ENCODE measurements around the gene DYNLT2. TPM values are rescaled to one million over a fixed set of nuclear protein-coding genes. Genes with fewer than 3 reads are reported as not detected.
"Not testable (repeated sequence)": the region's sequence is repeated elsewhere in the genome, so short reads cannot be mapped to it uniquely, and the experiment has no call there.

DYNLT2 gene
- total RNA-seq, 1 donor from 2014 or later, result 2.8 TPM

DNA sequence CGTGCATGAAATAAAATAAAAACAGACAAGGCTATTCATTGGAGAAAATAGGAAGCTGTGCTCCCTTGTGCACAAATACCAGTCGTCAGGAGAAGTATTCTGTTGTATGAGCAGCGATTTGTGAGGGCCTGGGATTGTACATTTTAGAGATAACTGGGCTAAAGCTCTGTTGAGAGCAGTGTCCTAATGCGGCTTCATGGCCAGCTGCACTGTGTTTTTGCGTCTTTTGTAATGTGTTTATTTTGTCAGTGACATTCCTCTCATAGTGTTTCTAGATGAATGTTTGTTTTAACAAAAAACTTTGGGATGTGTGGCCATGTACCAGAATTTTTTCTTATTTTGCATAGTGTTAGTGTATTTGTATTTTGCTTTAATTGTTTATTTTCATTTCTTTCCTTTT is 14.9 kb upstream of the DYNLT2 start:
- no peaks in the 10 kb centered on the region for H3K4me1 Mint-ChIP-seq
- H3K27ac Mint-ChIP-seq (ENCODE audit: unreplicated experiment), result peak overlapping the region; percentile 75
- H3K9me3 Mint-ChIP-seq, result no peaks in the 10 kb centered on the region
- H3K27me3 Mint-ChIP-seq (ENCODE audit: low read depth), result no peaks in the 10 kb centered on the region
- peaks cover 4% of the 10 kb centered on the region for H3K36me3 Mint-ChIP-seq (ENCODE audit: low read depth)
- DNase-seq (ENCODE audit: low read depth, low spot score), result no peak
- H3K4me3 Mint-ChIP-seq, result no peak overlapping the region
- TF ChIP-seq, protein P1, sequence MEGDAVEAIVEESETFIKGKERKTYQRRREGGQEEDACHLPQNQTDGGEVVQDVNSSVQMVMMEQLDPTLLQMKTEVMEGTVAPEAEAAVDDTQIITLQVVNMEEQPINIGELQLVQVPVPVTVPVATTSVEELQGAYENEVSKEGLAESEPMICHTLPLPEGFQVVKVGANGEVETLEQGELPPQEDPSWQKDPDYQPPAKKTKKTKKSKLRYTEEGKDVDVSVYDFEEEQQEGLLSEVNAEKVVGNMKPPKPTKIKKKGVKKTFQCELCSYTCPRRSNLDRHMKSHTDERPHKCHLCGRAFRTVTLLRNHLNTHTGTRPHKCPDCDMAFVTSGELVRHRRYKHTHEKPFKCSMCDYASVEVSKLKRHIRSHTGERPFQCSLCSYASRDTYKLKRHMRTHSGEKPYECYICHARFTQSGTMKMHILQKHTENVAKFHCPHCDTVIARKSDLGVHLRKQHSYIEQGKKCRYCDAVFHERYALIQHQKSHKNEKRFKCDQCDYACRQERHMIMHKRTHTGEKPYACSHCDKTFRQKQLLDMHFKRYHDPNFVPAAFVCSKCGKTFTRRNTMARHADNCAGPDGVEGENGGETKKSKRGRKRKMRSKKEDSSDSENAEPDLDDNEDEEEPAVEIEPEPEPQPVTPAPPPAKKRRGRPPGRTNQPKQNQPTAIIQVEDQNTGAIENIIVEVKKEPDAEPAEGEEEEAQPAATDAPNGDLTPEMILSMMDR (conservative IDR thresholded peaks at IDR 0.05), result no peak

DNA sequence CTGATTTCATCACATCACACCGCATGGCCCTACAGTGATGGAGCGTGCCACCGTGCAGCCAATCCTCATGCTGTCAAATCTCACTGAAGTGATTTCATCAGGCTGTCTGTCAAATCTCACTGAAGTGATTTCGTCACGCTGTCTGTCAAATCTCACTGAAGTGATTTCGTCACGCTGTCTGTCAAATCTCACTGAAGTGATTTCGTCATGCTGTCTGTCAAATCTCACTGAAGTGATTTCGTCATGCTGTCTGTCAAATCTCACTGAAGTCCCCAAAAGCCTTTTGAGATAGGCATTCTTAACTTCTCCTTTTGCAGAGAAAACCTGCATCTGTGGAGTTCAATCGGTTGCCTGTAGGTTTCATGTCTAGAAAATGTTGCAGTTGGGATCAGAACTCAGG is 14.4 kb upstream of the DYNLT2 start:
- peak overlapping the region; percentile 75 for H3K27ac Mint-ChIP-seq (ENCODE audit: unreplicated experiment)
- H3K4me3 Mint-ChIP-seq; H3K9me3 Mint-ChIP-seq; H3K27me3 Mint-ChIP-seq (ENCODE audit: low read depth); H3K36me3 Mint-ChIP-seq (ENCODE audit: low read depth); DNase-seq (ENCODE audit: low read depth, low spot score); H3K4me1 Mint-ChIP-seq: not testable (repeated sequence)

DNA sequence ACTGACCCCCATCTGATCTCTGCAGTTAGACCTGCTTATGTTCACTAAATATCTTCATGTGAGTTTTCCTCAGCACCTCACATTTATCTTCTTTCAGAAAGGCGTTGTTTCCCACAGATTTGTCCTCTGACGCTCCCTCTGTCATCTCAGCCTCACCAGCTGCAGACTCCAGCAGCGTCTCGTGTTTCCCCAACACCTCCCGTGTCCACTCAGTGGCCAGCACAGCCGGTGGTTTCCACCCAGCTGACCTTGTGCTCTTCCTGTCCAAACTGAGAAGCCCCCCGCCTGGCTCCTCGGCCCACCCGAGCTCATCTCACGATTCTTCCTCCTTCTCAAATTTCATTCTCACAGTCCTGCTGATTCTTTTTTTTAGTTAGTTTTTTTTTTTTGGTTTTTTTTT is 12.5 kb upstream of the DYNLT2 start:
- peaks cover 7% of the 10 kb centered on the region for H3K36me3 Mint-ChIP-seq (ENCODE audit: low read depth)
- no peaks in the 10 kb centered on the region for H3K4me1 Mint-ChIP-seq
- TF ChIP-seq, protein P1 (conservative IDR thresholded peaks at IDR 0.05), result no peak
- H3K27ac Mint-ChIP-seq (ENCODE audit: unreplicated experiment), result peak overlapping the region; percentile 57
- no peak for DNase-seq (ENCODE audit: low read depth, low spot score)
- no peaks in the 10 kb centered on the region for H3K27me3 Mint-ChIP-seq (ENCODE audit: low read depth)
- H3K9me3 Mint-ChIP-seq, result no peaks in the 10 kb centered on the region
- no peak overlapping the region for H3K4me3 Mint-ChIP-seq

DNA sequence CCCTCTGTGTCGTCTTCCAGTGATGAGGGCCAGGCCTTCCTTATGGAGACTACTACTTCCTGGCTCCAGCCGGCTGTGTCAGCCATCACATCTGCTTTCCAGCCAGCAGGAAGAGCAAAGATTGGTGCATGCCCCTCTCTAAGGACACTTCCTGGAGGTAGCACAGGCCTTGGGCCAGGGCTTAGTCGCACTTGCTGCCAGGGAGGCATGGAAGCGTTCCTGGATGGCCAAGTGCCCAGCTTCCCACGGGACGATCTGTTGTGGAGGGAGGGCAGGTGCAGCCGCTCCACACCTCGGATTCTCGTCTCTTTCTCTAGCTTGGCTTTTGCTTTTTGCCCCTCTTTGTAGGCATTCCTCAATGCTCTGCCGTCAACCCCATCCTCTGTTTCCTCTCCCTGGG is 11.9 kb upstream of the DYNLT2 start:
- TF ChIP-seq, protein P1 (conservative IDR thresholded peaks at IDR 0.05), result no peak
- H3K36me3 Mint-ChIP-seq (ENCODE audit: low read depth), result peaks cover 7% of the 10 kb centered on the region
- DNase-seq (ENCODE audit: low read depth, low spot score), result no peak
- H3K27ac Mint-ChIP-seq (ENCODE audit: unreplicated experiment), result no peak overlapping the region
- H3K4me1 Mint-ChIP-seq, result no peaks in the 10 kb centered on the region
- H3K9me3 Mint-ChIP-seq, result no peaks in the 10 kb centered on the region
- no peaks in the 10 kb centered on the region for H3K27me3 Mint-ChIP-seq (ENCODE audit: low read depth)
- H3K4me3 Mint-ChIP-seq, result no peak overlapping the region

DNA sequence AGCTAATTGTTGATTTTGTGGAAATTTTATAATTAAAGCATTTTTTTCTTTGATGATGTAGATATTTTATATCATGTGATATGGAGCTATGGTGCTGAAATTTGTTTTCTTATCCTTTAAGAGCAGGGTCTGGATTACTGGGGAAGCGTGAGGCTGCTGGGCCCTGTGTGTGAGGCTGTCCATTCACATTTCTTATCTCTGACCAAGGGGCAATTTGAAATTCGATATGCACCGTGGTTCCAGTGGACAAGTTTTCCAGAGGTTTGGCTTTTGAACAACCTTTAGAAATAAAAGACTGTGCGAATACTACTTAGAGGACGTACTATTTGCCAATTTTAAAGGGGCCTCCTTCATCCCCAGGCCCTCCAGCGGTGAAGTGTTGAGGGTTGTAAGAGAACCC is 3.8 kb upstream of the DYNLT2 start:
- peaks cover 28% of the 10 kb centered on the region for H3K4me1 Mint-ChIP-seq
- TF ChIP-seq, protein P1 (conservative IDR thresholded peaks at IDR 0.05), result no peak
- H3K27ac Mint-ChIP-seq (ENCODE audit: unreplicated experiment), result no peak overlapping the region
- H3K36me3 Mint-ChIP-seq (ENCODE audit: low read depth), result peaks cover 5% of the 10 kb centered on the region
- no peaks in the 10 kb centered on the region for H3K27me3 Mint-ChIP-seq (ENCODE audit: low read depth)
- H3K4me3 Mint-ChIP-seq, result no peak overlapping the region
- no peak for DNase-seq (ENCODE audit: low read depth, low spot score)
- no peaks in the 10 kb centered on the region for H3K9me3 Mint-ChIP-seq

DNA sequence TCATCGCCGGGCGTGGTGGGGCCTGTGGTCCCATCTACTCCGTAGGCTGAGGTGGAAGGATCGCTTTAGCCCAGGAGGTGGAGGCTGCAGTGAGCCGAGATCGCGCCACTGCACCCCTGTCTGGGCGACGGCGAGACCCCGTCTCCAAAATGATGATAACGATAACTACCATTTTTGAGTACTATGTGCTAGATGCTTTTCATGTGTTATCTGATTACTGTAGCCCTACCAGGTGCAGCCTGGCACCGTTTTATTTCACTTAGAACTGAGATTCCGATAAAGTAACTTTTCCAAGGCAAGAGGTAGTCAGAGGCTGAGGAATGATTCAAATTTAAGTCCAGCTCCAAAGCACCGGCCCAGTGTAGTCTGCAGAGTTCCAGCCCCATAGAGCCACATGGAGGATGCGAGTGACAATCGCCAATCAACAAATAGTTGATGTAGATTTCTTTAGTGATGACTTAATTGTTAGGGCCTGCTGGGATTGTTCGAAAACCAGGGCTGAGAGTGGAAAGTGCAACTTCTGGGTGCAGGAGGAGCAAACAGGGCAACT is 777 bp upstream of the DYNLT2 start:
- Mint-ChIP-seq H3K4me1 (peaks cover 36% of the 10 kb centered on the region), H3K4me3 (peak overlapping the region; percentile 88), H3K27me3 (ENCODE audit: low read depth) (no peaks in the 10 kb centered on the region), H3K36me3 (ENCODE audit: low read depth) (peaks cover 3% of the 10 kb centered on the region), H3K9me3 (no peaks in the 10 kb centered on the region), H3K27ac (ENCODE audit: unreplicated experiment) (peak overlapping the region; percentile 97)
- no peak for DNase-seq (ENCODE audit: low read depth, low spot score)
- TF ChIP-seq, protein P1 (conservative IDR thresholded peaks at IDR 0.05), result peak; percentile 3
